NCI-H345 treated with DMSO at 0.1 percent for 48 hours (cell line): ENCODE data around the gene REN.

Experiments
- DNase-seq: peaks from one replicate; lab custom pipeline; 2025; ENCODE audit not compliant: unreplicated experiment; lab: John Stamatoyannopoulos, UW

REN gene

DNA sequence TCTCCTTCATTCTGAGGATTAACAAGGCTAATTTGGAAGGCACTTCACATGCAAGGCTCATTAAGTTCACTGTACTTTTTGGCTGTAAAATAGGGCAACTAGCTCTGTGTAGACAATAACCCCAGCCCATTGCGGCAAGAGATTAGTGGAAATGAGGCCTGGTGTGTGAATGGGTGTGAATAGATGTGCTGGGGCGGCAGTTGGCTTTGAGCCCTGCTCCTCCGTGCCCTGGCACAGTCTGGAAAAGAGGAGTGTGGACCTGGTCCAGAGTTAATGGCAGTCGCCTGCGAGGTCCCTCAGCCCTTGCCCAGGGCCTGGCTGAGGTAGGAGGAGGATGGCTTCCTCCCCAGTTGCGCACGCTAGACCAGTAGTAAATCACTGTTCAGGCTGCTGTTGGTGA, 25.3 kb upstream of the REN start:
- peak; percentile 21 for DNase-seq

GRCh38 chr1:204190212-204191211, 24.4 kb upstream of the REN start:
- peak; percentile 9 for DNase-seq

DNA sequence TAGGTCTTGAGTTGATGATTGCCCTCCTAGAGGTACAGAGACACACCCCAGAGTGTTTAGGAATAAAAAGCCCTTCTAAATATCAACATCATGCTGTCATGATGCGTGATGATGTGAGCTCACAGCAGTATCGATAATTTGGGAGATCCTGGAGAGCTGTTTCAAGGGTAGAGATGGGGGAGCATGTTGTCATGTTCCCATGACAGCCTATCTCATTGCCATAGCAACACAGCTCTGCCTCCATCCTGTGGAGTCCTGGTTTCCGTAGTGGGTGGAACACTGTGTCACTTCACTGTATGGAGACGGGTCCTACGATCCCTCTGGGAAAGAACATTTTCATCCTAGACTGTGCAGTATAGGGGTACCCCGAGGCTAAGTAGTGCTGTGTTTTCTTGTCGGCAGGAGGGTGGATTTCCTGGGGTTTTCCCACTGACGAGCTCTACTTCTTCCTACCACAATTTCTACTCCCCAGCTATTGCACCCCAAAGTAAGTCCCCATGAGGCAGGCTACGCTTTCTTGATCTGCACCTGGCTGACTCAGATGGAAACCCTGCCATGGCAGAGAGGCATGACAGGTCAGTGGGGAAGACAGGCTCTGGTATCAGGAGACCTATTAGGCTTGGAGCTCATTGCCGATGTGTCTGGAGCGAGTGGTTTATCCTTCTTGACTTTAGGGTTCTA, 23.0 kb upstream of the REN start:
- no peak for DNase-seq

- no peak for DNase-seq
Measured at GRCh38 chr1:204186597-204186996, 20.5 kb upstream of the REN start.

- no peak for DNase-seq
Measured at GRCh38 chr1:204181116-204181515, 15.0 kb upstream of the REN start.

GRCh38 chr1:204180133-204180532, 14.0 kb upstream of the REN start:
- DNase-seq: no peak

GRCh38 chr1:204178487-204179281, 12.5 kb upstream of the REN start:
- DNase-seq: no peak

GRCh38 chr1:204177133-204177532, 11.0 kb upstream of the REN start:
- no peak for DNase-seq

DNA sequence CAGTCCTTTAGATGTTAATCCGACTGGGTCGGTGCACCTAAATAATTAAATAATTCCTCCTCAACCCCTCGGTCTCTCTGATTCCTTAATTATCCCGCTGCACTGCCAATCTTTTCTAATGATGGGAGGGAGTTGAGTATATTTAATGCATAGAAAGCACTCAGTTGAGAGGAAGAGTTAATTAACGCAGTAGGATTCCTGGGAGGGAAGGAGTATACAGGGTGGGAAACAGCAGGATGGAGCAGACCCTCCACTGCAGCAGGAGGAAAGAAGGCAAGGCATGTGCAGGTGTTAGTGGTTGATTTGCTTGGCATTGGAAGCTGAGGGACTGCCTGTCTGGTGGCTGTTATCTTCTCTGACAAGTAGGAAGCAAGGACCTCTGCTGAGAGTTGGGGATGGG, 9.9 kb upstream of the REN start:
- DNase-seq: no peak

DNA sequence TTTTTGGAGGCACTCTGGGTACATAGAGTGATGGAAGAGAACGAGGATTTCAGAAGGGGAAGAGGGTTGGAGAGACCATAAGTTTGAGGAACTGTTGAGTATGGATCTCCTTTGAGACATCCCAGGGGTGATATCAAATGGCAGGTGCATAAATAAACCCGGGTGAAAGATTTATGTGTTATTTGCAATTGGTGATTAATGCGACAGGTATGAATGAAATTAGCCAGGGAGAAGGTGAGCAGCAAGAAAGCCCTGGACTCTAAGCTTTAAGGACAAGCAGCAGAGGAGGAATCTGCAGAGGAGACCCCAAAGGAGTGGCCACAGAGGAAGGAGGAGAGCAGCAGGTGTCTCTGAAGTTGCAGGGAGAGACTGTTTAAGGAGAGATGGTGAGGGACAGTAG, 8.8 kb upstream of the REN start:
- DNase-seq: no peak

- DNase-seq: no peak
Measured at GRCh38 chr1:204172404-204173029, 6.4 kb upstream of the REN start.

DNA sequence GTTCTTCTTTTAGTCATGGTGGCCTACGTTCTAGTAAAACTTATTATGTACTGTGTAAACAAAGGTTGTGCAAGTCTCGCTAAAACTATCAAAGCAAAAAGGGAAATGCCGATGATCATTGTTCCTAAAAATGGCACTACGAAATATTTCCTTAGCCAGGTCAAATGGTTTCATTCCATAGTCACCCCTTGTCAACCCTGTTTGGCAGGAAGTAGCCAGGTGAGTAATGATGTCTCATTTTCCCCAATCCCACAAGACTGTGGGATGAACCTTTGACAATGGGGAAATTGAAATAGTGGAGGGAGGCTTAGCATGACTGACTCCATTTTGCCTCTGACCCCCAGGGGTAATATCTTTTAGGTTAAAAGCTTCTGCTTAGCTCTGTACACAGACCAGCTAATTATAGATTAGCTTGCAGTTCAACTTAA, 5.6 kb upstream of the REN start:
- no peak for DNase-seq

GRCh38 chr1:204170494-204171155, 4.5 kb upstream of the REN start:
- DNase-seq: no peak

- DNase-seq: no peak
Measured at GRCh38 chr1:204169858-204170257, 3.7 kb upstream of the REN start.

DNA sequence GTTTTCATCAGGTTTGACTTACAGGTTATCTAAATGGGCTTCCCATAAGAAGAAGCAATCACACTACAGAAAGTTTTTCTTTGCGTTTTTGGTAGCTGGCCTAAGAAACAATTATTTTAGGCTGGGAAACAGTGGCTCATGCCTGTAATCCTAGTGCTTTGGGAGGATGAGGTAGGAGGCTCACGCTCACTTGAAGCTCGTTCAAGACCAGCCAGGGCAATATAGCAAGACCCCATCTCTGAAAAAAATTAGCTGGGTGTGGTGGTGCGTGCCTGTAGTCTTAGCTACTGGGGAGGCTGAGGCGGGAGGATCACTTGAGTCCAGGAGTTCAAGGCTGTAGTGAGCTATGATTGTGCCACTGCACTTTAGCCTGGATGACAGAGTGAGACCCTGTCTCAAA, 1.6 kb upstream of the REN start:
- no peak for DNase-seq

- DNase-seq: peak; percentile 63
Measured at GRCh38 chr1:204162494-204163074, 3.6 kb downstream of the REN start.

- no peak for DNase-seq
Measured at GRCh38 chr1:204161609-204162493, 4.3 kb downstream of the REN start.

DNA sequence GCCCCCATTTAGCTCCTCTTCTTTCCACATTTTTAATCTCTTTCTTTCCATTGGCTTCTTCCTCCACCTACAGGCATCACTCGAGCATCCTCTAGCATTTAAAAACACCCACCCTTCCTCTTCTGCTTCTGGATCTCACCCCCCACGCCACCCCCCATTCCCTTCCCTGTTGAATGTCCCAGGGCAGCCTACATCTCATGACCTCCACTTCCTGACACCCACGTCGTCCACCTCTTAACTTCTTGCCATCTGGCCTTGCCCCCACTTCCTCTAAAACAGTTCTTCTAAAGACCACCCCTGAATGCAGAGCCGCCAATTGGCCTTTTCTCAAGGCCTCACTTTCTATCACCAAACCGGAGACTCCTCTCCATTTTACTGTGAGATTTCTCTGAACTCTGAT, 8.2 kb downstream of the REN start:
- DNase-seq: no peak

- DNase-seq: no peak
Measured at GRCh38 chr1:204155881-204156280, 10.3 kb downstream of the REN start.
